IPS-18a (cell line): ENCODE data around the gene PCDHGB3.
"Not testable (repeated sequence)": the region's sequence is repeated elsewhere in the genome, so short reads cannot be mapped to it uniquely, and the experiment has no call there.

Experiments
- H3K27ac ChIP-seq: one replicate; pipeline ENCODE4 v1.5.1; 2013; ENCODE audit warnings: low read length
- H3K27me3 ChIP-seq: one replicate; pipeline ENCODE4 v1.6.1; 2013; ENCODE audit warnings: mild to moderate bottlenecking, low read length; ENCODE audit not compliant: control insufficient read depth, insufficient read depth
- H3K36me3 ChIP-seq: one replicate; pipeline ENCODE4 v1.6.1; 2013; ENCODE audit warnings: low read depth, low read length; ENCODE audit not compliant: control insufficient read depth
- H3K4me1 ChIP-seq: one replicate; pipeline ENCODE4 v1.6.1; 2013; ENCODE audit warnings: low read depth, low read length; ENCODE audit not compliant: control insufficient read depth
- H3K4me3 ChIP-seq: one replicate; pipeline ENCODE4 v1.5.1; 2013; ENCODE audit warnings: low read length
- H3K9ac ChIP-seq: one replicate; pipeline ENCODE4 v1.6.1; 2013; ENCODE audit warnings: mild to moderate bottlenecking, low read length, moderate library complexity
- H3K9me3 ChIP-seq: one replicate; pipeline ENCODE4 v1.6.1; 2013; ENCODE audit warnings: low read depth, low read length; ENCODE audit not compliant: control insufficient read depth

The PCDHGB3 gene

DNA sequence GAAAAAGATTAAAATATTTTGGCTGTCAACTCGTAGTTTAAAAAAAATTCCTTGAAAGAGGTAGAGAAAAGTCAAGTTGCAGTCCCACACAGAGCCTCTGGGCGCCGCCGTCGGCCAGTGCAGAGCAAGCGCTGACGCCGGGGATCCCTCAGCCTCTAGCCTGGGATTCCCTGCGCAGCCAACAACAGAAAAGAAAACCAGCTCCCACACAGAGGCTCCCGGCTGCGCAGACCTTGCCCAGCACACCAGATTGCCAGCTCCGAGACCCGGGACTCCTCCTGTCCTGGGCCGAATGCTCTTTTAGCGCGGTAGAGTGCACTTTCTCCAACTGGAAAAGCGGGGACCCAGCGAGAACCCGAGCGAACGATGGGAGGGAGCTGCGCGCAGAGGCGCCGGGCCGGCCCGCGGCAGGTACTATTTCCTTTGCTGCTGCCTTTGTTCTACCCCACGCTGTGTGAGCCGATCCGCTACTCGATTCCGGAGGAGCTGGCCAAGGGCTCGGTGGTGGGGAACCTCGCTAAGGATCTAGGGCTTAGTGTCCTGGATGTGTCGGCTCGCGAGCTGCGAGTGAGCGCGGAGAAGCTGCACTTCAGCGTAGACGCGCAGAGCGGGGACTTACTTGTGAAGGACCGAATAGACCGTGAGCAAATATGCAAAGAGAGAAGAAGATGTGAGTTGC, 47.6 kb downstream of the PCDHGB3 start, which contains the start of gene PCDHGB7:
PCDHGB7 (plus strand) TSS at position 184 of the 679 bp plus-strand sequence; CDS start at position 367, 183 bp downstream.
- Histone ChIP-seq H3K9me3 (peaks cover 38% of the 10 kb centered on the region), H3K9ac (peak within 1 kb of the TSS; percentile 73), H3K4me3 (peak within 1 kb of the TSS; percentile 73)
- H3K27me3 ChIP-seq, H3K4me1 ChIP-seq, H3K36me3 ChIP-seq, H3K27ac ChIP-seq: not testable (repeated sequence)

DNA sequence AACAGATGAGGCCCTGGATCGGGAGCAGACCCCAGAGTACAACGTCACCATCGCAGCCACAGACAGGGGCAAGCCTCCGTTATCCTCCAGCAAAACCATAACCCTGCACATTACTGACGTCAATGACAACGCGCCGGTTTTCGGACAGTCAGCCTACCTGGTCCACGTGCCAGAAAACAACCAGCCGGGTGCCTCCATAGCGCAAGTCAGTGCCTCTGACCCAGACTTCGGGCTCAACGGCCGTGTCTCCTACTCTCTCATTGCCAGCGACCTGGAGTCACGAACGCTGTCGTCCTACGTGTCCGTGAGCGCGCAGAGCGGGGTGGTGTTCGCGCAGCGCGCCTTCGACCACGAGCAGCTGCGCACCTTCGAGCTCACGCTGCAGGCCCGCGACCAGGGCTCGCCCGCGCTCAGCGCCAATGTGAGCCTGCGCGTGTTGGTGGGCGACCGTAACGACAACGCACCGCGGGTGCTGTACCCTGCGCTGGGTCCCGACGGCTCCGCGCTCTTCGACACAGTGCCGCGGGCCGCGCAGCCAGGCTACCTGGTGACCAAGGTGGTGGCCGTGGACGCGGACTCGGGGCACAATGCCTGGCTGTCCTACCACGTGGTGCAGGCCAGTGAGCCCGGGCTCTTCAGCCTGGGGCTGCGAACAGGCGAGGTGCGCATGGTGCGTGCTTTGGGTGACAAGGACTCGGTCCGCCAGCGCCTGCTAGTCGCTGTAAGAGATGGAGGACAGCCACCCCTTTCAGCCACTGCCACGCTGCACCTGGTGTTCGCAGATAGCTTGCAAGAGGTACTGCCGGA, 49.2 kb downstream of the PCDHGB3 start:
- H3K36me3 ChIP-seq, result no peaks in the 10 kb centered on the region
- H3K27me3 ChIP-seq, result peaks cover 8% of the 10 kb centered on the region
- no peak overlapping the region for H3K4me3 ChIP-seq
- H3K9ac ChIP-seq, result no peak overlapping the region
- H3K4me1 ChIP-seq, result no peaks in the 10 kb centered on the region
- H3K27ac ChIP-seq, result no peak overlapping the region
- H3K9me3 ChIP-seq, result peaks cover 42% of the 10 kb centered on the region

DNA sequence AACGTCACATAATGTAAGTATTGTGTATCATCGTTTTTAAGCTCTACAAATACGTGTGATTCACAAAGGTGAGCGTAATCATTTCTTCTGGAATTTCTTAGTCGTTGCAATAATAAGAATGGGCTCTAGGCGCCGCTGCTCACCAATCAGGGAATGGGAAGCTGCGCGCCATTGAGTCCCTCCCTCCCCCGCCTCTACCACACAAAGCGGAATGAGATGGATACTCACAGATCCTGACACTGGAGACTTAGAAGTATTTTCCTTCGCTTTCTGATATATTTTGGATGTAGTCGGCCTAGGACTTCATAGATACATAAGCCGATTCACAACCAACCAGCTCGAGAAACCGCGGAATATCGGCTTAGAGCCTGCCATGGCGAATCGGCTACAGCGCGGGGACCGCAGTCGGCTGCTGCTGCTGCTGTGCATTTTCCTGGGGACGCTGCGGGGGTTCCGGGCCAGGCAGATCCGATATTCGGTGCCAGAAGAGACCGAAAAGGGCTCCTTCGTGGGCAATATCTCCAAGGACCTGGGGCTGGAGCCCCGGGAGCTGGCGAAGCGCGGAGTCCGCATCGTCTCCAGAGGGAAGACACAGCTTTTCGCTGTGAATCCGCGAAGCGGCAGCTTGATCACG, 50.9 kb downstream of the PCDHGB3 start, which contains the start of gene PCDHGA11:
PCDHGA11 (plus strand) TSS at position 197 of the 634 bp plus-strand sequence; CDS start at position 374, 177 bp downstream.
- Histone ChIP-seq H3K9ac (no peak within 1 kb of the TSS), H3K4me1 (no peaks in the 10 kb centered on the region), H3K27ac (no peak within 1 kb of the TSS), H3K27me3 (peaks cover 8% of the 10 kb centered on the region), H3K36me3 (no peaks in the 10 kb centered on the region), H3K9me3 (peaks cover 51% of the 10 kb centered on the region), H3K4me3 (peak within 1 kb of the TSS; percentile 5)

DNA sequence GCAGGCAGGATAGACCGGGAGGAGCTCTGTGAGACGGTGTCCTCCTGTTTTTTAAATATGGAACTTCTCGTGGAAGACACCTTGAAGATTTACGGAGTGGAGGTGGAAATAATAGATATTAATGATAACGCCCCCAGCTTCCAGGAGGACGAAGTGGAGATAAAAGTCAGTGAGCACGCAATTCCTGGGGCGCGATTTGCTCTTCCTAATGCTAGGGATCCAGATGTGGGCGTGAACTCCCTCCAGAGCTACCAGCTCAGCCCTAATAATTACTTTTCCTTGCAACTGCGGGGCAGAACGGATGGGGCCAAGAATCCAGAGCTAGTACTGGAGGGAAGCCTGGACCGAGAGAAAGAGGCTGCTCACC, 51.4 kb downstream of the PCDHGB3 start:
- H3K9me3 ChIP-seq, result peaks cover 56% of the 10 kb centered on the region

More for the DNA sequence above, 51.4 kb downstream of the PCDHGB3 start:
- Histone ChIP-seq H3K36me3 (no peaks in the 10 kb centered on the region), H3K4me3 (no peak overlapping the region), H3K4me1 (no peaks in the 10 kb centered on the region), H3K9ac (no peak overlapping the region), H3K27me3 (peaks cover 8% of the 10 kb centered on the region), H3K27ac (no peak overlapping the region)
